Inflammatory macrophage treated with lipopolysaccharide for 4 hours (primary cell): ENCODE measurements around the gene SCAMP5.

ENCODE experiments used
- DNase-seq: peaks from one replicate; pipeline ENCODE4 v3.0.0-alpha.2; 2020

Gene SCAMP5

DNA sequence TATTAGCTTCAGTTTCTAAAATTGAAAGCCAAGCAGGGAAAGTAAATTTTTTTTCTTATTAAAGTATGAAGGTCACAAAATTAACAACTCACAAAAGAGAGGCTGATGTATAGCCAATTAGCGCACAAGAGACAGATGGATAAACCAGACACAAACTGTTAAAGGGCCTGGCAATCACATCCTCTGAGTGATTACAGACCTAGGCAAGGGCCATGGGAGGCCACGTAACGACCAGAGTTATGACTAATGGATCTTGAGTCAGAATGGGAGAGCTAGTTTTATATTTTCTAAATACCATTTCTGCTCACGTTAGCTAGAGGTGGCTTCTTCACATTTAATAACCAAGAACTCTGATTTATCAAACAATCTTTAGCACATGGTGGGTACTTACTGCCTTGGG, 17.8 kb upstream of the SCAMP5 start:
- DNase-seq: no peak

DNA sequence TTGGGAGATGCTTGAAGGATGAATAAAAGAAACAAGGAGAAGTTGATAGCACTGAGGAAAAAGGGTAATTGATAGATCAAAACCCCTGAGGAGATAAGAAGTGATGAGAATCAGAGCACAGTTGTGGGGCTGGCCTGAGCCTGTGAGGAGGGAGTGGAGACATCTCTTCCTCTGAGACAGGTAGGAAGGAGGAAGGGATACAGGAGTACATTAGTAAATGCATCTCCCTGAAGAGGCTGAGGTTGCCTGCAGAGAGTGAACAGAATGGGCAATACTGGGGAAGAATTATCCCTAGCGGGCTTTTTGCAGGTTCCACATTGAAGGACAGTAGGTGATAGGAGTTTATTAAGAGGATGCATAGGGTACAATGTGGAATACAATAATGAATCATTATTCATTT, 17.3 kb upstream of the SCAMP5 start:
- DNase-seq: no peak

DNA sequence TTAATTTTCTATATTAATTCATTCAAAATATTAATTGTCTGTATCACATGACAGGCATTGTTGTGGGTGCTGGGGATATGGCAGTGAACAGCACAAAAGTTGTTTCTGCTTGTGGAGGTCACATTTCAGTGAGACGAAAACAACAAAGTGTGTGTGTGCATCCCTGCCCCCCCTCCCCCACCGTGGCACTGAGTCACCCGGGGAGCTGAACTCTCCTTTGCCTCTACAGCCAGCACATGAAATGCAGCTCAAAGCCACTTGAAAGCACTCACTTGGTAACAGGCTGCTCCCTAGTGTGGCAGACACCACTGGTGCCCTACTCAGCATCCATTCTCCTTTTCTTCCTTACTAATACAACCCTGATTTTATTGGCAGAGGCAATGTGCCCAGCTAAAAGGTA, 16.9 kb upstream of the SCAMP5 start:
- no peak for DNase-seq

DNA sequence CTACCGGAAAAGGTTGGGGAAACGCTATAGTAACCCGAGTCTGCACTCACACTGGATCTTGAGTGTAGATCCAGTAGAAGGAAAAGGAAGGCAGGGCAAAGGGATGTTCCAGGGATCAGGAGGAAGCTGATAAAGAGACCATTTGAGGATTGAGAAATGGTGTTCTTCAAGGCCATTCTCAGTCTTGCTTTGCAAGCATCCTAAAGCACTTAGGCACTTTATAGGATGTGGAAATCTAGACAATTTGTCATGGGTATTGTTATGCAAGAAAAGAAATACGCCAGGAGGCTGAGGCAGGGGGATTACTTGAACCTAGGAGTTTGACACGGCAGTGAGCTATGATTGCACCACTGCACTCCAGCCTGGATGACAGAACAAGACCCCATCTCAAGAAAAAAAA, 13.2 kb upstream of the SCAMP5 start:
- DNase-seq: peak; percentile 69

DNA sequence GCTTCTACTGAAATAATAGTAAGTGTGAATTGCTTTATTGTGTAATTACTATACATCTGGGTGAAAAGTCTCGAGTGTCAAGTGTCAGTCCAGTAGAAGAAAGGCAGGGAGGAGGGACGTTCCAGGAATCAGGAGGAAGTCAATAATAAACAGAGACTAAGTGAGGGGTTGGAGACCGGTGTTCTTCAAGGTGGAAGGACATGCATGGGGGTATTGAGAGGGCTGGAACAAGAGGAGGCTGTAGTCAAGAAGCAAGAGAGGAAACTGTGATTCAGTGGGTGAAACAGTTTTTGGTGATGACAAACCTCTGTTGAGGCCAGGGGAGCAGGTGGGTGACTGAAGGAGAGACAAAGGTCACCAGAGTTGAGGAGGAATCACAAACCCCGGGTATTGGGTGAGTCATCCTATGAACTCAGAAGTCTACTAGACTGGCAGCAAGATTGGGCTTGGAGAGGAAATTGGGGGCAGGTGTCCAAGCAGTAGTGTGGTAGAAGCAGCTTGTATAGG, 11.6 kb upstream of the SCAMP5 start:
- peak; percentile 67 for DNase-seq

DNA sequence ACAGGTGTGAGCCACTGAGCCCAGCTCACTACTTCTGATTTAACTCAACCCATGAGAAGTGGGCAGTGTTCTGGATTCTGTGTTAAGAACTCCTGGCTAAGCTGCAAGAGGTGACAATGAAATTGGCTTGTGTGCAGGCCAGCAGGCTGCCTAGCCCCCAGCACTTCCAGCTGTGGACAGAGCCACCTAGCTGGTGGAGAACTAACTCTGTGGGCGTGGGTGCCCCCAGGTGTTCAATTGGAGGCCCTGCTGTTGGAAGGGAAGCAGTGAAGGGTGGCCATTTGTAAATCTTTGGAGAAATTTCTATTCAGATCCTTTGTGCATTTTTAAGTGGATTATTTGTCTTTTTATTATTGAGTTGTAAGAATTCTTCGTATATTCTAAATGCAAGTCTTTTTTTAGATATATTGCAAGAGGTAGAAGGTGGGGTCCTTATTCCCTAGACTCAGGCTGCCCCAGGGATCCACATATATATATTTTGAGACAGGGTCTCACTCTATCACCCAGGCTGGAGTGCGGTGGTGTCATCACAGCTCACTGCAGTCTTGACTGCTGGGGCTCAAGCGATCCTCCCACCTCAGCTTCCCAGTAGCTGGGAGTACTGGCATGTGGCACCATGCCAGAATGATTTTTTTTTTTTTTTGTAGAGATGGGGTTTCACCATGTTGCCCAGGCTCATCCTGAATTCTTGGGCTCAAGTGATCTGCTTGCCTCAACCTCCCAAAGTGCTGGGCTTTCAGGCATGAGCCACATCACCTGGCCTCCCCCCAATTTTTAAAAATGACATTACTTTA, 7.2 kb upstream of the SCAMP5 start:
- DNase-seq: no peak

DNA sequence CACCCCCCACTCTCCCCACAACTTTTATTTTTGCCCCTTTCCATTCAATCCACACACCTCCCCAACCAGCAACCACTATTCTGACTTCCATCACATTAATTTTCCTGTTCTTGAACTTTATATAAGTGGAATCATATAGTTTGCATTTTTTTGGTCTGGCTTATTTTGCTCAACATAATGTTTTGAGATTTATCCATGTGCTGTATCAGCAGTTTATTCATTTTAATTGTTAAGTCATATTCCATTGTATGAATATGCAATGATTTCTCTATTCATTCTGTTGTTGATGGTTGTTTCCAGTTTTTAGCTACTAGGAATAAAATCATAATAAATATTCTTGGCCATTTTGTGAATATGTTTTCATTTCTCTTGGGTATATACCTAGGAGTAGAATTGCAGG, 5.8 kb upstream of the SCAMP5 start:
- no peak for DNase-seq

DNA sequence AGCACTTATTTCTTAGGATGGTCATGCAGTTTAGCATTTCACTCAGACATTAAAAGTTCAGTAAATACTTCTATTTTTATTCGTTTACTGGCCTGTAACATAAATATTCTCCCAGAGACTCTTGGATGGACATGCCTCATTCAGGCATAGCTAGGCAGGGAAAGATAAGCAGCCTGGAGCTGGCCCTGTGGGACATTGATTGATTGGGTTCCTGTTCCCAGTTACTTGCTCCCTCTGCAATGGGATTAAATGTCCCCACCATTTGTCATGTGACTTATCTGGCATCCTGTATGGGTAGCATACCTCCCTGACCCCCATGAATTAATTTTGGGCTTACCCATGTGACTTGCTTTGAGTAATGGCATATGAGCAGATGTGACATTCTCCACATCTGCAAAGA, 2.7 kb upstream of the SCAMP5 start:
- DNase-seq: no peak

DNA sequence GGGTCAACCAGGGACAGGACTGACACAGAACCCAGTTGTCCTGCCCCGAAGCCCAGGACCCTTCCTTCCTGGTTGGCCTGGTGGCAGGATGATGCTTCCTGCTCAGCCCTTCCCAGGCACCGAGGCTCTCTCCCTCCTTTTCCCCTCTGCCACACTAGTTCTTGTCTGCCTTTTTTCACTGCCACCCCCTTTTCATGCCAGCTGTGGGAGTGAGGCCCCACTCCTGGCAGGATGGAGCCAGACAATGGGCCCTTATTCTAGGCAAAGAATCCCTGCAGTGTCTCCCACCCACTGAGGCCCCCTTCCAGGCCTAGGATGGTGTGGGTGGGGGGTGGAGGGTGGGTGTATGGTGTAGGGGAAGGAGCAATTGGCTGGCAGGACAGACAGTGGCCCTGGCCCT, 1.1 kb upstream of the SCAMP5 start:
- DNase-seq: no peak

DNA sequence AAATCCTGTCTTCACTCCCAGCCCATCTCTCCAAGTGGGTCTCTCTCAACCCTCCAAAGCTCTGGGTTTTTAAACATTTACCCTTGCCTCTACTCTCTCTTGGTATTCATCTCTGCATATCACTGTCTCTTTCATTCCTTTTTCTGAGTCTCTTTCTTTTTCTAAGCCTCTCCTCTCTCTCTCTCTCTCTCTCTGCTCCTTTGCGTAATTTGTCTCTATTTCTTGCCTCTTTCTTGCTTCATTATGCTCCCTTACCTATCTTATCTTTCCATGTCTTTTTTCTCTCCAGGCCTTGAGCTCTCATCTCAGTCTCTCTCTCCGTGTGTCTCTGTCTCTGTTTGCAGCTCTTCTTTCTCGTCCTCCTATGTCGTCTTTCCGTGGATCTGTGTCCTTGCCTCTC, 678 bp upstream of the SCAMP5 start:
- DNase-seq: no peak

DNA sequence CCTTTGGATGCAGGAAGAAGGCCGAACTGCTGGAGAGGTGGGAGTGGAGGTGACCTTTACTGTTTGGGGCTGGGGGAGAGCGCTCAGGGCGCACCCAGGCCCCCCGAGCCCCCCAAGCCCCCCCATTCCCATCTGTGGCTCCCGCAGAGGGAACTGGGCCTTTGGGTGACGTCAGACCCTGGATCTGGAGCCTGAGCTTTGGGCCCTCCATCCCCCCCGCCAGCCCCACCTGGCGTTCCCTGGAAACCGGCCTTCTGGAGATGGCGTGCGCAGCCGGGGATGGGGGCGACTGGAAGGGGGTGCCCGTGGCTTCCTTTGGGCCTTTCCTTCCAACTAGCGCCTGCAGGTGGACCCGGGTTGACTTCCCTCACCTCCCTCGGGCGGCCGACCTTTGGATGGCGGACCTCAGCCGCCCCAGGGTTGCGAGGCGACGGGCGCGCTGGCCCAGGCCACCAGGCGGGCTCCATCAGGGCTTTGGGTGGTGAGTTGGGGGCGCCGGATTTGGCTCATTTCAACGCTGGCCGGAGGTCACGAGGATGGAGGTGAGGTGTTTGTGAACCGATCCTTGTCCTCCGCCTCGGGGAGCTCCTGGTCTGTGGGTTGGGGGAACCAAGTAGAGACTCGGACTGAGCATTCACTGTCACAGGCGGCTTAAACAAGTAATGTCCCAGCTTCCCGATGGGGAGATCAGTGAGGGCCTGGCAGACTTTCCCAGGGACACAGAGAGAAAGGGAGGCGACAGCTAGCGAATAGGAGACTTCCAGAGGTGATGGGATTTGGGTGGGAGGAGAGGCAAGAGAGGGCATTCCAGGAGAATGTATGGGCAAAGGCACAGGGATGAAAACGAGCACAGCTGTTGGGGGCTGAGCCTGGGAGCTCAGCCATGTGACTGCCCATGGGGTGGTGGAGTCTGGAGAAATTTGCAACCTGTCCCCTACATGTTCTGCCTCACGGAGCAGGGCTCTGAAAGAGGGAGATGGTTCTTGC, 709 bp downstream of the SCAMP5 start:
- no peak for DNase-seq

DNA sequence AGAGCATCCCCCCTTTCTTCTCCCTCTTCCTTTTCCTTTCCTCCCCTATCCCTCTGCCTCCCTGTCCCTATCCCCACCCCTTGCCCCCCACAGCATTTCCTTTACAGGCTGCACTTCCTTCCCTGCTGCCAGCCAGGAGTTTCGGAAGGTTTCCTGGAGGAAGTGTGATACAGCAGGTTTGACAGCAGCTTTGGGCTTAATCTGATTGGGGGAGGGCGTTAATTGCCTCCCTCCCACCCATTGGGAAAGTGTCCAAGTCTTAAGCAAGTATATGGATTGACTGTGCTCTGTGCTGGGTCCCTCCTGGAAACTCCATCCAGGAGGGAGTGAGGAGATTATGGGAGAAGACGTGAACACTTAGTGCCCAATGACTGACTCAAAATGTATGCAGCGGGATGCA, 1.8 kb downstream of the SCAMP5 start:
- DNase-seq: no peak

DNA sequence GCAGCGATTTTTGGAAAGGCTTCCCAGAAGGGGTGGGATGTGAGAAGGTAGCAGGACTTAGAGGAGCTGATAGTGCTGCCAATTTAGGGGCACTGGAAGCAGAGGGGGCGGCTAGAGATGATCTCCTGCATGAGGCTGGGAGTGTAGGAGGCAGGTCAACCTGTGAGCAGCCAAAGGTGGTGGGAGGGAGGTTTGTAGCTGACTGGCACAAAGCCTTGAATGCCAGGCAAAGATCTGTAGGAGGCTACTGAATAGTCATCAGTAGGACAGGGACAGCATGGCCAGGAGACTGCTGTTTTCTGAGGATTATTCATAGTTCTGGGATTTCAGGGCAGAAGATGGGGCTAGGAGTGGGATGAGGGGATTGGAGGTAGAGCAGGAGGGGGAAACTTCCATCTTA, 2.2 kb downstream of the SCAMP5 start:
- no peak for DNase-seq

DNA sequence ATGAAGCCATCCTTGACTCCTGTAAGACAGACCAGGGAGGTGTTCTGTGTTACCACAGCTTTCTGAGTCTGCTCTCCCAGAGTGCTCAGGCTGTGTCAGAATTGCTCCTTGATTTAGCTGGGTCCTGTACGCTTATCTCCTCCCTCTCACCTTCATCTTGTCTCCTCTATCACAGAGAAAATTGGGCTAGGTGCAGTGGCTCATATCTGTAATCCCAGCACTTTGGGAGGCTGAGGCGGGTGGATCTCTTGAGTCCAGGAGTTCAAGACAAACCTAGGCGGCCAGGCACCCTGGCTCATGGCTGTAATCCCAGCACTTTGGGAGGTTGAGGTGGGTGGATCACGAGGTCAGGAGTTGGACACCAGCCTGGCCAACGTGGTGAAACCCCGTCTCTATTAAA, 5.9 kb downstream of the SCAMP5 start:
- DNase-seq: no peak

DNA sequence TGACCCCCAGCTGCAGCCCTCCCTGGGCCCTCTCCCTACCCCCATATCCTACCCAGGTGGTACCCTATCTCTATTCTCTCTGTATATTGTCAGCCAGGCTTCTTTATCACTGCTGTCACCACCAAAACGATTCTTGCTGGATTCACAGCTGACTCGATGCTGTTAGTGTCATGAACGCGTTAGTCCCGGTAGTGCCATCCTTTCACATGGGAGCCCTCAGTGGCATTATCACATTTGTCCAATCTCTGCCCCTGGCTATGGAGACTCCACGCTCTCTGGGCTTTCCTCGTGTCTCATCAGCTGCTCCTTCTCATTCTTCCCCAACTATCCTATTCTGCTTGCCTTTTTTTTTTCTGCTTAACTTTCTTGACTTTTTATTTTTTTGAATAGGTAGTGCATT, 7.0 kb downstream of the SCAMP5 start:
- DNase-seq: no peak

DNA sequence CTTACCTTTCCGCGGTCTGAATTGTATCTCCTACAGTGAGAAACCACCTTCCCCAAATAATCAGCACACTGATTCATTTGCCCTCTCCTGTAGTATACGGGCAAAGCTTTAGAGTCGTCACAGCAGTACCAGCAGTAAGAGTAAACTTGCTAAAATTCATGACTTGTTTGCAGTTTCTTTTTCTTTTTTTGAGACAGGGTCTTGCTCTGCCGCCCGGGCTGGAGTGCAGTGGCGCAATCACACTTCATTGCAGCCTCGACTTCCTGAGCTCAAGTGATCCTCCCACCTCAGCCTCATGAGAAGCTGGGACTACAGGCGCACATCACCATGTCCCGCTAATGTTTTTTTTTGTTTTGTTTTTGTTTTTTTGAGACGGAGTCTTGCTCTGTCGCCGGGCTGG, 11.9 kb downstream of the SCAMP5 start:
- no peak for DNase-seq

DNA sequence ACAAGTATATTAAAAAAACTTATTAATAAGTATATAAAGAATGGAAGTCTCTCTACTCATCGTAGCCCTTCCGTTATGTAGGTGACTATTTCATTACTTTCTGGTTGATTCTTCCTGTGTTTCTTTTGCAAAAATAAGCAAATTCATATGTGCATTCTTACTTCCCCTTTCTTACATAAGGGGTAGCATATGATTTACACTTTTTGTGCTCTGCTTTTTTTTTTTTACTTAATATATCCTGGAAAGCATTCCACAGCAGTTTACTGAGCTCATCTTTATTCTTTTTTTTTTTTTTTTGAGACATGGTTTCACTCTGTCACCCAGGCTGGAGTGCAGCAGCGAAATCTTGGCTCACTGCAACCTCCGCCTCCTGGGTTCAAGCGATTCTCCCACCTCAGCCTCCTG, 12.9 kb downstream of the SCAMP5 start:
- peak; percentile 60 for DNase-seq

DNA sequence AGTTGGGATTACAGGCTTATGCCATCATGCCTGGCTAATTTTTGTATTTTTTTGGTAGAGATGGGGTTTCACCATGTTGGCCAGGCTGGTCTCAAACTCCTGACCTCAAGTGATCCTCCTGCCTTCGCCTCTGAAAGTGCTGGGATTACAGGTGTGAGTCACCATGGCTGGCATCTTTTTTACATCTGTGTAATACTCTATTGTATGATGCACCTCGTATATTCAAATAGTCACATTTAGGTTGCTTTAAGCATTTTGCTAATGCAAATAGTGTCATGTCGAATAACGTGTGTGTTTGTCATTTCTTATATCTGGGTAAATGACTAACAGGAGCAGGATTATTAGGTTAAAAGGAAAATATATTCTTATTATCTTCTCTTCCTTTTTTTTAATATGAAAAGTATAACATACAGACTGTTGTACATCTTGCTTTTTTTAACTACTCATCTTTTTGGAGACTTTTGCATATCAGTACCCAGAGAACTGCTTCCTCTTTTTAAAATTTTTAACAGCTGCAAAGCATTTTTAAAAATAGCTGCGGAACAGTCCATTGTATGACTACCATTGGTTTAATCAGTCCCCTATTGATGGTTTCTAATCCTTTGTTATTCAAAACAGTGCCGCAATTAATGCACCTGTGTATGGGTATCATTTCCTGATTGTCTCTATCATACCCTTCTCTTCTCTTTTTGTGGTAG, 13.4 kb downstream of the SCAMP5 start:
- peak; percentile 28 for DNase-seq

DNA sequence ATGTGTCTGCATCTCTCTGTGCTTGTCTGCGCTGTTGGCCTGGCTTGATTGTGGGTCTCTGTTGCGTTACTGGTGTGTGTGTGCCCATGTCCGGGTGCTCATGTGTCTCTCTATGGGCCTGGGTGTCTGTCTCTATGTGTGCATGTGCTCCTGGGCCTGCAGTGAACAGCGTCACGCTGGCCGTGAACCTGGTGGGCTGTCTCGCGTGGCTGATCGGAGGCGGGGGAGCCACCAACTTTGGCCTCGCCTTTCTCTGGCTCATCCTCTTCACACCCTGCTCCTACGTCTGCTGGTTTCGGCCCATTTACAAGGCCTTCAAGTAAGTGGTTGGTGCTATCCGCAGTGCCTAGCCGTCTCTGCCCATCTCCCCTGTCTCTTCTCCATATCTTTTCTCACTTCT, 21.1 kb downstream of the SCAMP5 start:
- no peak for DNase-seq

DNA sequence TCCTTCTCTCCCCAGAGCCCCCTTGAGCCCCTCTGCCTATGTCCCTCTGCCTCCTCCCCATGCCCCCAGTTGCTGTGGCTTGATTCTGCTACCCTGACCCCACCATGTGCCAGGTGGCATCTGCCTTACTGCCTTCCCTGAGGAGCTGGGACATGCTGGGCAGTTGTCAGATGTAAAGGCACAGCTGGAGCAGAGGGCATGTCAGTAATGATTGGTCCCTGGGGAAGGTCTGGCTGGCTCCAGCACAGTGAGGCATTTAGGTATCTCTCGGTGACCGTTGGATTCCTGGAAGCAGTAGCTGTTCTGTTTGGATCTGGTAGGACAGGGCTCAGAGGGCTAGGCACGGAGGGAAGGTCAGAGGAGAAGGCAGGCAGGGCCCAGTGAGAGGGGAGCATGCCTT, 24.6 kb downstream of the SCAMP5 start:
- no peak for DNase-seq

DNA sequence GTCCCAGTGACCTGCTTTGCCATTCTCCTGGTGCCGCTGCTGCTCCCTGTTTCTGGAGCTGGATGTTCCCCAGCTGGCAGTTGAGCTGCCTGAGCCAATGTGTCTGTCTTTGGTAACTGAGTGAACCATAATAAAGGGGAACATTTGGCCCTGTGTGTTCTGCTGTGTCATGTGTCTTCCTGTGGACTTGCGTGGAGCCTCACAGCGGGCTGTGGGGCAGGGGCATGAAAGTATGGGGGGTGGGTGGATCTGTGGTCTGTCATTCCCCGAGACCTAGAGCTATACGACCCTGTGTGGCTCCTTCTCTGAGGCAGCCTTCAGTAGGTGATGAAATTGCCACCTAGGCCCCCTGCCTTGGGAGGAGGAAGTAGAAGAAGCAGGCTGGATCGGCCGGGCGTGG, 26.0 kb downstream of the SCAMP5 start:
- DNase-seq: no peak

DNA sequence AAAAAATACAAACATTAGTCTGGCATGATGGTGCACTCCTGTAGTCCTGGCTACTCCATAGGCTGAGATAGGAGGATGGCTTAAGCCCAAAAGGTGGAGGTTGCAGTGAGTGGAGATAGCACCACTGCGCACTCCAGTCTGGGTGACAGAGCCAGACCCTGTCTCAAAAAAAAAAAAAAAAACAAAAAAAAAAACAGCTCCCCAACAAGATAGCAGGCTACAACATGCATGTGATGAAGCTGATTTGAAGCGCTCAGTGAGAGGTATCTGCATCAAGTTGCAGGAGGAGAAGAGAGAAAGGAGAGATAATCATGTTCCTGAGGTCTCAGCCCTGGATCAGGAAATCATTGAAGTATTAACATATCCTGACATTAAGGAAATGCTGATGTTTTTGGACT, 27.4 kb downstream of the SCAMP5 start:
- no peak for DNase-seq

DNA sequence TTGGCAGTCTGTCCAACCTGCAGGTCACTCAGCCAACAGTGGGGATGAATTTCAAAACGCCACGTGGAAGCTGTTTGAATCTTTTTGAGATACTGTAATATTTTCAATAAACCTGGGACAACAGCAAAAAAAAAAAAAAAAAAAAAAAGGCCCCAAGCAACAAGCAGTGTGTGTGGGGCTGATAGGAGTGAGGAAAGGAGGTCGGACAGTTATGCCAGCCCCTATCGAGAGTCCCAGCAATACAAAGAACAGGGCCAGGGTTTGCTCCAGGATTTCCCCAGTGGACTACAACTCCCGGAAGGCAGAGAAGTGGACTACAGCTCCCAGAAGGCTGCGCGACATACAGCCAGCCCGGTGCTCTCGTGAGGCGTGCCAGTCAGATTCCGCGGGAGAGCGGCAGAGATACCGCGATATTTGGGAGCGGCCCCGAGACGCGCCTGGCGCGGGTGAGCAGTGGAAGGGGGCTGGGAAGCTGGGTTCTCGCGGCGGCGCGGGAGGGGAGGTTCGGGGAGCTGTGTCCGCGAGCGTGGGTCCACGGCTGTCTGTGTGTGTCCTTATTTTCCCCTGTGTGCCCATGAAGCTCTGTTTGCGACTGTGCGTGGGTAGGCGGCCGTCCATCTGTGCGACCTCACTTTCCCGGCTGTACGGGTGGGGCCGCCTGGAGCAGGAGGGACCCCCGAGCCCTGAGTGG, 28.0 kb downstream of the SCAMP5 start, which contains the start of gene PPCDC:
Gene PPCDC, plus strand, starts transcription at position 410 of the 691 bp plus-strand sequence. CDS start 4,729 bp downstream, outside the sequence.
- peak; percentile 97 for DNase-seq
